ENCODE measurements around the gene PI16. TPM values are rescaled to one million over a fixed set of nuclear protein-coding genes. Genes with fewer than 3 reads are reported as not detected.

Gene PI16
- total and polyA plus RNA-seq, 2 experiments from 2014 or later = 0.50 TPM; not detected in 1

DNA sequence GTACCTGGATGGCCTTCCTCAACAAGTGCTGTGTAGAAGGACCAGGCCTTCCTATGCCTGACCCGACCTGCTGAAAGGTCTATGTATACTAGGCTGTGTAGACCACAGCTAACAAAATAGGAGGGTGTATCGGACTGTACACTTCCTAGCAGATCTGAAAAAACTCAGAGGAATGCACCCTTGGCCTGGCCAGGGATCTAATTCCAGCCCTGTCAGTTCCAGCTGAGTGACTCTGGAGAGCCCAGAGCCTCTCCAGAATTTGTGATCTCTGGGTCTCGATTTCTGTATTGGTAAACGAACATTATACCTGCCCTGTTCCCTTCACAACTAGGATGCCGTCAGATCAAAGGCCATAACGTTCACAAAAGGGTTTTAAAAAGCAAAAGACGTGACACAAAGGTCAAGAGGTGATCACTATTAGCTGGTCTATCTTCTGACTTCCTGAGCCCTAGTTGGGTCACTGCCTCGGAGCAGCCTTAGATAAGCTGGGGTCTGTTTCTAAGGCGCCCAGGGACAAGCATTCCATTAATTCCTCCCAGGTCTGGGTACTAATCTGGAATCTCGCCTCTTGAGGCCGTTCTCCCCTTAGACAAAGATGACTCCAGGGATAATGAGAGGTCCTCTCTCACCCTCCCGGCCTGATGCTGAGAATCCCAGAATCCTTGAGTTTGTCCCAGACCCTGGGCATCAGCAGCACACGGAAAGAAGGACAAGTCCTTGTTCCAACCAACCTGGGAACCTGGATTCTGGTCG, 17.6 kb downstream of the PI16 start:
- H3K4me3 ChIP-seq = no peak overlapping the region
- no peaks in the 10 kb centered on the region for H3K4me1 ChIP-seq (ENCODE audit: insufficient read depth)
- no peak overlapping the region for H3K4me2 ChIP-seq
- H3K27ac Mint-ChIP-seq = no peak overlapping the region; the same call in 1 of the 2 replicates
- peaks cover under 1% of the 10 kb centered on the region for H3K27me3 Mint-ChIP-seq (ENCODE audit: insufficient read depth, low read depth, poor library complexity)
- peaks cover 59% of the 10 kb centered on the region for H3K36me3 ChIP-seq (ENCODE audit: insufficient read depth)
- no peak for ATAC-seq
- H2AFZ ChIP-seq = no peak overlapping the region
- no peaks in the 10 kb centered on the region for H3K4me1 Mint-ChIP-seq
- H4K20me1 ChIP-seq (replicated peaks; ENCODE audit: insufficient read depth) = peaks cover 3% of the 10 kb centered on the region; the same call in 1 of the 2 replicates
- no peaks in the 10 kb centered on the region for H3K9me3 Mint-ChIP-seq
- H3K4me3 Mint-ChIP-seq = no peak overlapping the region
- no peak for TF ChIP-seq STAT1 (IDR thresholded peaks at IDR 0.05; ENCODE audit: unreplicated experiment)
- no peak for TF ChIP-seq EZH2 (IDR thresholded peaks at IDR 0.05; ENCODE audit: low read depth, unreplicated experiment)
- no peak for TF ChIP-seq ZNF114 (CRISPR knock-in tag; IDR thresholded peaks at IDR 0.05)
- peaks cover 2% of the 10 kb centered on the region; the same call in 1 of the 2 replicates for H3F3A ChIP-seq (replicated peaks; ENCODE audit: low read depth)
- DNase-seq (ENCODE audit: low spot score) = no peak
- no peaks in the 10 kb centered on the region for H3K9me2 ChIP-seq (ENCODE audit: insufficient read depth)
- H3K27me3 ChIP-seq (ENCODE audit: insufficient read depth) = no peaks in the 10 kb centered on the region
- H3K79me2 ChIP-seq (replicated peaks; ENCODE audit: insufficient read depth) = no peaks in the 10 kb centered on the region
- H3K27ac ChIP-seq (ENCODE audit: low read depth) = no peak overlapping the region
- peaks cover 98% of the 10 kb centered on the region for H3K36me3 Mint-ChIP-seq (ENCODE audit: low read depth)

DNA sequence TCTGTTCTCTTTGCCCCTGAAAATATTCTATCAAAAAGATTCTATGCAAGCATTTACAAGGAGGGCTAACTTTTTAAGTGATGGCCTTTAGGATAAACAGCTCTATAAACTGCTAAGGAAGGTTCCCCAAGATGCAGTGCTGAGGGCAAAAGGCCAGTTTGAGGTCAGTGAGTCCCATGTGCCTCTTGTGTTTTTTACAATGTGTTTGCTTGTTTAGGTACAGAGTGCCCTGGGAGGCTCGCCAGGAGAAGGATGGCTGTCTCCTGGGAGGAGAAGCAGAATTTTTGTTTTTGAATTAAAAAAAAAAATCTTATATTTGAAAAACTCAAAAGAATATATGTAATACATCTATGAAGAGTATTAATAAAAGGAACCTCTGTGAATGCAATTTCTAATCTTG, 18.7 kb downstream of the PI16 start:
- Histone ChIP-seq H3K4me2 (no peak overlapping the region), H3K27ac (ENCODE audit: low read depth) (no peak overlapping the region), H4K20me1 (replicated peaks; ENCODE audit: insufficient read depth) (peaks cover 8% of the 10 kb centered on the region; the same call in 1 of the 2 replicates), H3F3A (replicated peaks; ENCODE audit: low read depth) (peaks cover 4% of the 10 kb centered on the region; the same call in 1 of the 2 replicates), H2AFZ (no peak overlapping the region), H3K27me3 (ENCODE audit: insufficient read depth) (no peaks in the 10 kb centered on the region), H3K4me3 (no peak overlapping the region), H3K4me1 (ENCODE audit: insufficient read depth) (no peaks in the 10 kb centered on the region), H3K79me2 (replicated peaks; ENCODE audit: insufficient read depth) (0 out of 2 replicates have a peak, but pooled peaks cover under 1% of the 10 kb centered on the region), H3K36me3 (ENCODE audit: insufficient read depth) (peaks cover 56% of the 10 kb centered on the region), H3K9me2 (ENCODE audit: insufficient read depth) (no peaks in the 10 kb centered on the region)
- Mint-ChIP-seq H3K36me3 (ENCODE audit: low read depth) (peaks cover 98% of the 10 kb centered on the region), H3K27ac (no peak overlapping the region), H3K4me1 (peaks cover 3% of the 10 kb centered on the region; the same call in 1 of the 3 replicates), H3K9me3 (no peaks in the 10 kb centered on the region), H3K27me3 (ENCODE audit: insufficient read depth, low read depth, poor library complexity) (peaks cover 3% of the 10 kb centered on the region), H3K4me3 (no peak overlapping the region)
- ATAC-seq (no peak), DNase-seq (ENCODE audit: low spot score) (no peak)
- TF ChIP-seq STAT1 (IDR thresholded peaks at IDR 0.05; ENCODE audit: unreplicated experiment) = no peak
- no peak for TF ChIP-seq CREB1 (CRISPR knock-in tag; IDR thresholded peaks at IDR 0.05; ENCODE audit: low read depth)
- no peak for TF ChIP-seq EZH2phosphoT487 (IDR thresholded peaks at IDR 0.05; ENCODE audit: unreplicated experiment)
- TF ChIP-seq ZNF331 (CRISPR knock-in tag; IDR thresholded peaks at IDR 0.05; ENCODE audit: low read depth) = no peak
- no peak for TF ChIP-seq JUNB (IDR thresholded peaks at IDR 0.05; ENCODE audit: unreplicated experiment)
- no peak for TF ChIP-seq NANOG (IDR thresholded peaks at IDR 0.05; ENCODE audit: borderline replicate concordance)
- no peak for TF ChIP-seq POLR2AphosphoS5 (IDR thresholded peaks at IDR 0.05; ENCODE audit: low read depth)
- TF ChIP-seq, protein P1, sequence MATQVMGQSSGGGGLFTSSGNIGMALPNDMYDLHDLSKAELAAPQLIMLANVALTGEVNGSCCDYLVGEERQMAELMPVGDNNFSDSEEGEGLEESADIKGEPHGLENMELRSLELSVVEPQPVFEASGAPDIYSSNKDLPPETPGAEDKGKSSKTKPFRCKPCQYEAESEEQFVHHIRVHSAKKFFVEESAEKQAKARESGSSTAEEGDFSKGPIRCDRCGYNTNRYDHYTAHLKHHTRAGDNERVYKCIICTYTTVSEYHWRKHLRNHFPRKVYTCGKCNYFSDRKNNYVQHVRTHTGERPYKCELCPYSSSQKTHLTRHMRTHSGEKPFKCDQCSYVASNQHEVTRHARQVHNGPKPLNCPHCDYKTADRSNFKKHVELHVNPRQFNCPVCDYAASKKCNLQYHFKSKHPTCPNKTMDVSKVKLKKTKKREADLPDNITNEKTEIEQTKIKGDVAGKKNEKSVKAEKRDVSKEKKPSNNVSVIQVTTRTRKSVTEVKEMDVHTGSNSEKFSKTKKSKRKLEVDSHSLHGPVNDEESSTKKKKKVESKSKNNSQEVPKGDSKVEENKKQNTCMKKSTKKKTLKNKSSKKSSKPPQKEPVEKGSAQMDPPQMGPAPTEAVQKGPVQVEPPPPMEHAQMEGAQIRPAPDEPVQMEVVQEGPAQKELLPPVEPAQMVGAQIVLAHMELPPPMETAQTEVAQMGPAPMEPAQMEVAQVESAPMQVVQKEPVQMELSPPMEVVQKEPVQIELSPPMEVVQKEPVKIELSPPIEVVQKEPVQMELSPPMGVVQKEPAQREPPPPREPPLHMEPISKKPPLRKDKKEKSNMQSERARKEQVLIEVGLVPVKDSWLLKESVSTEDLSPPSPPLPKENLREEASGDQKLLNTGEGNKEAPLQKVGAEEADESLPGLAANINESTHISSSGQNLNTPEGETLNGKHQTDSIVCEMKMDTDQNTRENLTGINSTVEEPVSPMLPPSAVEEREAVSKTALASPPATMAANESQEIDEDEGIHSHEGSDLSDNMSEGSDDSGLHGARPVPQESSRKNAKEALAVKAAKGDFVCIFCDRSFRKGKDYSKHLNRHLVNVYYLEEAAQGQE (IDR thresholded peaks at IDR 0.05; ENCODE audit: unreplicated experiment) = no peak
- TF ChIP-seq, protein P2, sequence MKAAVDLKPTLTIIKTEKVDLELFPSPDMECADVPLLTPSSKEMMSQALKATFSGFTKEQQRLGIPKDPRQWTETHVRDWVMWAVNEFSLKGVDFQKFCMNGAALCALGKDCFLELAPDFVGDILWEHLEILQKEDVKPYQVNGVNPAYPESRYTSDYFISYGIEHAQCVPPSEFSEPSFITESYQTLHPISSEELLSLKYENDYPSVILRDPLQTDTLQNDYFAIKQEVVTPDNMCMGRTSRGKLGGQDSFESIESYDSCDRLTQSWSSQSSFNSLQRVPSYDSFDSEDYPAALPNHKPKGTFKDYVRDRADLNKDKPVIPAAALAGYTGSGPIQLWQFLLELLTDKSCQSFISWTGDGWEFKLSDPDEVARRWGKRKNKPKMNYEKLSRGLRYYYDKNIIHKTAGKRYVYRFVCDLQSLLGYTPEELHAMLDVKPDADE (IDR thresholded peaks at IDR 0.05) = no peak
- no peak for TF ChIP-seq ZNF114 (CRISPR knock-in tag; IDR thresholded peaks at IDR 0.05)
- TF ChIP-seq EZH2 (IDR thresholded peaks at IDR 0.05; ENCODE audit: low read depth, unreplicated experiment) = no peak
- no peak for TF ChIP-seq CTCF (conservative IDR thresholded peaks at IDR 0.05; ENCODE audit: low read depth in 2 of 2)

Data from GM23338 (cell line).